SH-SY5Y (cell line): Measurements from ENCODE around the gene BRD4.

Experiments
- GATA2 ChIP-seq: IDR thresholded peaks from 2 replicates; pipeline ENCODE4 v1.6.1; 2011; ENCODE audit warnings: mild to moderate bottlenecking, low read depth, low read length
- GATA3 ChIP-seq: IDR thresholded peaks from 2 replicates; pipeline ENCODE4 v1.6.1; 2011; ENCODE audit warnings: low read depth, mild to moderate bottlenecking, low read length, moderate library complexity

- TF ChIP-seq GATA2 (no peak), GATA3 (no peak)
Observed at GRCh38 chr19:15249528-15249874, 82.8 kb downstream of the BRD4 start.
